Limb (tissue), 2 donors: ENCODE results near the gene ITGA11.

Experiments
- DNase-seq, 2 donors: peaks; one replicate each; pipeline ENCODE4 v3.0.0-alpha.2; 2016; ENCODE audit errors: extremely low spot score in 2 of 2

ITGA11 gene

DNA sequence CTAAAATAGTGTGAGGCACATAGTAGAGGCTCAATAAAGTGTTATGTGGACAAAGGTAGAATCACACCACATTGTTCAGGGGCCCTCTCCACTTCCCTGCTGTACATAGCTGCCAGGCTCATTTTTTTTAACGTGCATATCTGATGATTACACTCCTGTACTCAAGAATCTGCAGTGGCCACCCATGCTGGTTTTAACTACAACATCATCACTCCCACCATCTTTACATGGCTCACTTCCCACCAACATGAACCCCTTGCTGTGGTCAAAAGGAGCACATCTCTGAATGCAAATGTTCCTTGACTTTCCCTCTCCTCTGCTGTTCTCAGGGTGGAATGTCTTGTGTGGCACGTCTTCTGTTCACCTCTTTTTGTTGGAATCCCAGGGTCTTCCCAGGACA is 77.7 kb downstream of the ITGA11 start:
- no peak for DNase-seq

DNA sequence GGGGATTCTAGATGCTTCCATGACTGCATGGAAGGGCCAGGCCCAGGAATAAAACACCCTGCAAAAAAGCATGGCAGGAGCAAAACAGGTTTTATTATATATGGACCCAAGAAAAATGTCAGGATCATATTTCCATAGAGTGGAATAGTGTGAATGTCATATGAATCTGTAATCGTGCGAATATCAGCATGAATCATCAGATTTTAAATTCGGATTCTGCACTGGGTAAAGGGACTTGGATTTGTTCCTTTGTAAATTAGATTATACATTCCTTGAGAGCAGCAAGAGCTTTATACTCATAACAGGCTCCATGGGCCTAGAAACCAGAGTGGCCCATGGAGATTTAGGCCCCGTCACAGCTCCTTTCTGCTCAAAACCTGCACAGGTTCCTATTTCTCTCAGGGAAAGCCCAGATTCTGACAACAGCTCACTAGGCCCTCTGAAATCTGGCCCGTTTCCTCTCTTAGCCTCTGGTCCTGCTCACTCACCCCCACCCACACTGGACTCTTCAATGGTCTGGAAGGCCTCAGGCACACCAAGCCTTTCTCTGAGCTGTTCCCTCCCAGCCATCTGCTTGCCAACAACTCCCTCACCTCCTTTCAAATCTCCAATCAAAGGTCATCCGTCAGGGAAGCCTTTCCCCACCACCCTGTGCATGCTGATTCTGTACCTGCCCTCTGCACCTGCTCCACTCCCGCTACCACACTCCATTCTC is 78.4 kb downstream of the ITGA11 start:
- no peak for DNase-seq

DNA sequence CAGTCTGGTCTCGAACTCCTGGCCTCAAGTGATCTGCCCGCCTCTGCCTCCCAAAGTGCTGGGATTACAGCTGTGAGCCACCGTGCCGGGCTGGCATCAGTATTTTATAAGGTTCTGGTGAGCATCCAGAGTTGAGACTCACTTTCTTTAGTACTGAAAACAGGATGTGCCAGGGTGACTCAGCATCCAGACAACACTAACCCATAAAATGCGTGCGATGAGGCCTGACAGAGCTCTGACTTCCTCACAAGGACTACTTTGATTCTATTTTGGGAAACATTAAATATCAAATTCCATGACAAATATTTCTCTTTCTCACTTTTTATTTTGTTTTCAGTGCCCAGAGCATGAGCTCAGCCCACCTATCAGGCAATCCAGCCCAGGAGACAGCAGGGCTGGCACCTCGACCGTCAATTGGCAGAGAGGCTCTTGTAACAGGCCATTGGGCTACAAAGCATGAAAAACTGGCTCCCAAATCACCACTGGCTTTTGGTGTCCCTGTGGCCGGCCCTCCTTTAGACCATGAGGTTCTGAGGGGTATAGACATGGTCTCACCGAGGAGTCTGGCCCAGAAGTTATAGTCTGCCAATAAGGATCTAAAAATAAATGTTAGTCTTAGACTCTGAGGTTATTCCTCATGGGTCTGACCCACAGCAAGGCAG is 79.4 kb downstream of the ITGA11 start:
- DNase-seq, result no peak

DNA sequence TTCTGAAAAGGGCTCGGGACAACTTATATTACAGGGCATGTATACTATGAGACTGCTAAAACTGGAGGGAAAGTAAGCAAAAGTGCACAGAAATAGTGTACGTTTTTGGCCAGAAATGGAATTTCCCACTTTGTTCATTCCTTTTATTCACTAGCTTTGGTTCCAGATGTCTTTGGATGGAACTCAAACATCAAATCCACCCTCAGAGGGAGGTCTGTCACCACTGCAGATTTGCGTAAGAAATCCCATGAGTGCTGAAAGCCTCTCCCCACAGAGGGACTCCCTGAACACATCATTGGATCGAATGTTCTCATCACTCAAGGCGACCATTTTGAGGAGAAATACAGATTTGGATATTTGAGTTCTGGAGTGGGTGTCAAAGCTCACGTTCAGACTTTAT is 82.8 kb downstream of the ITGA11 start:
- DNase-seq, result peak in 1 of 2 donors; percentile 30

DNA sequence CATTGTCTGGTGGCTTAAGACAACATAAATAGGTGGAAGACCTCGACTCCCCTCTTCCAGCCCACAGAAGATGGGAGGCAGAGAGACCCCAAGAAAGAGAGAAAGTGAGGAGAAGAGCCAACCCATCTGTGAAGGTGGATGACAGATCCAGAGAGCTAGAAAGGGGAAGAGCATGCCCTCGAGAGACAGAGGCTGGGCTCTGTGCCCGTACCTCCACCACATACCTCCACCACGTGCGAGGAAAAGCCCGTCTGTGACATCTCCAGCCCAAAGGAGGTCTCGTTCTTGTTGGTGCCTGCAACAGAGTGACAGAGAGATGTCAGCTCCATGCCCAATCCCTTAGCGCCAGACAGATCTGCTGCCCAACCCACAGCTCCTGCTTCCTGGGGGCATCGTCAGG is 83.4 kb downstream of the ITGA11 start:
- no peak for DNase-seq

DNA sequence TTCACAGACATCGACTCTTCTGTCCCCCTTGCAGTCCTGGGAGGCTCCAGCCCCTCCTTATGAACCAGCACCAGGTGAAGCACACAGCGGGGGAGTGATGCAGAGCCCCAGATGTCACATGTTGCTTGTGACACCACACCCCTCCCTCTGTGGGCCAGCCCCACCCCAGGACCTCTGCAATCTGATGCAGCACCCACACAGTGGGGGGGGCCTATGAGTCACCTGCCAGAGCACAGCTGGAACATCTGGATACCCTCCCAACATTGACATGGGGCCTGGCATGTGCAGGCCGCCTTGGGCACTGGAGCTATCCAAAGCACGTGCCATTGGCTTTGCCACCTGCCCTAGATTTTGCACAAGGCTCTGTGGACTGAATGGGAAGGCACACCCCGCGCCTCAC is 83.9 kb downstream of the ITGA11 start:
- DNase-seq, result no peak

DNA sequence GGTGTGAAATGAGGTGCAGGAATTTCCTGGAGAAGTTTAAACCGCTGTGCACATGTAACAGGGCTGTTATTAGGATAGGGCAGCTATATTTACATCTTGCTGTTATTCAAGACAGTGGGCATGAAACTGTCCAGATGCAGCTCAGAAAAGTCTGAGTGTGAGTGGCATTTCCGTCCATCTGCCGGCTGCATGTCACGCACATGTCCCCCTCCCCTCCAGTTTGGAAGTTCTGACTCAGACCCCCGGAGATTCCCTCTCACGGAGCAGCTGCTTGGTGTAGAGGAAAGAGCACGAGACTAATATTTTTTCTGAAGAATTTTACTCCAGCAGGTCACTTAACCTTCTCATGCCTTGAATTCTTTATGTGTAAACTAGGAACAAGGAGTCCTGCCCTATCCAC is 84.6 kb downstream of the ITGA11 start:
- peak in 1 of 2 donors; percentile 36 for DNase-seq

DNA sequence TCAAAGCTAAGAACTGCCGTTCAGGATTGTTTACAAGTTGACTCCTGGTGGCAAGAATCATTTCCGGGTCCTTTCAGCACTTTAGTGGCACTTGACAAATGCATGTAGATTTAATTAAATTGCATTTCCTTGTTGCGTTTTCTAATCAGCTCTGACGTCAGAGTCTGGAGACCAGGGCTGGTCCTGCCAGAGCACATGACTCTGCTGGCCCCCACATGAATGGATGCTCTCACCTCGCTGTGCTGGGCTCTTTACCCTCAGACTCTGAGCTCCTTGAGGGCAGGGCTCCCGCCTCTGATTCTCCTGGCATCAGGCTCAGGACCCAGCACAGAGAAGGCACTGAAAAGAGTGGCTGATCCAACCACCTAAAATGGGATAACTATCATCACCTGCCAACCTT is 85.0 kb downstream of the ITGA11 start:
- DNase-seq, result no peak

DNA sequence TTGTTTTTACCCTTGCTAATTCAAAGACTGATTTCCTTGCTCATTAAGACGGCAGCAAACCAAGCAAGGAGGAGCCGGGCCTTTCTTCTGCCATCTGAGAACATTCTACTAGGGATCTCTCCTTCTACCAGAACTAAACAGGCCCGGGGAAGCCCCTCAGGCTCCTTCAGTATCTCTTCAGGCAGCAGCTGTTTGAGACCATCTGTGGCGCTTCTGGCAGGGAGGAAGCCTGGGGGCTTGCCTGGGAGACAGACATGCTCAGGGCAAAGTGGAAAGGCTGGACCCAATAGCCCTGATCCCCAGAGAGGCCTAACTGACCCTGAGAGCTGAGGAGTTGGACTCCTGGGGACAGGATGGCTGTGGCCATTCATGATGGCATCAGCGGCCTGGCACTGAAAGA is 86.5 kb downstream of the ITGA11 start:
- DNase-seq, result peak in 1 of 2 donors; percentile 33

DNA sequence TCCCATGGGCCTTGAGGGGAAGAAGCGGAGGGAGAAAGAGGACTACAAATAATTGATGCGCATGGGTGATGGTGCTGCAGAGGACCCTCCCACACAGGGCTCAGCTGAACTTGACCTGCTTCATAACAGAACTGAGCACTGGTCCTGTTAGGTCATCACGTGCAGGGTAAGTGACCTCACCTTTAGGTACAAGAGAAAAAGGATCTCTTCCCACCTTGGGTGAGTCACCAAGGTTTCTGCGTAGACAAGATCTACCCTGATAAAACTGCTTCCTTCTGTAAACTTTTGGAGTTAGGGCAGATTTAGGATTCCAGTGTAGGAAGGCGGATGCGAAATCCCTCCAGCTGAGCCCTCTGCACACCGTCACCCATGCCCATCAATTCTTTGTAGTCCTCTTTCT is 87.4 kb downstream of the ITGA11 start:
- DNase-seq, result no peak

DNA sequence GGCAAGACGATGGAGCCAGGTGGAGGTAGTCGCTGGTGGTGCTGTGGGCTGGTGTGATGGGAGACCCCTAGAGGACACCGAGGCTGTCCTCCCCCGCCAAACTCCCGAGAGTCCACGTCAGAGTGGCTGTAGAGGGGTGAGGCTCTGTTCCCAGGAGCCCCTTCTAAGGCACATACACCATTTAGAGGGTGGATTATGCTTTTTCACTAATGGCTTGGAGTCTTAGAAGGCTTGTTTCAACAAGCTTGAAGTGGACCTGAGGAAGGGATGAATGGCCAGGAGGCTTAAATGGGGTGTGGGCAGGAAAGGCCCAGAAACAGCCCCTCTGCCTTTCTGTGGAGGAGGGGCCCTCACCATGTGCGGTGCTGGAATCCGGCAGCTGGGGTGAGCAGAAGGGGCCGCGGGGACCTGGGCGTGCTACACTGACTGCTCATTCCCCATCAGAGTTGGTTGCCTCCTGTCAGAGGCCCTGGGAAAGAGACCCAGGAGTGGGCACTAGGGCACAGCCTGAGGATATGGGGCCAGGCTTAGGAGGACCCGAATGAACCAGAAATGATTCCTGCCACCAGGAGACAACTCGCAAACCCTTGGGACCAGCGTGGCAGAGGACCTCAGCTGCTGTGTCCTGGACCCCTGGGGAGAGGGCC is 88.3 kb downstream of the ITGA11 start:
- DNase-seq, result no peak

DNA sequence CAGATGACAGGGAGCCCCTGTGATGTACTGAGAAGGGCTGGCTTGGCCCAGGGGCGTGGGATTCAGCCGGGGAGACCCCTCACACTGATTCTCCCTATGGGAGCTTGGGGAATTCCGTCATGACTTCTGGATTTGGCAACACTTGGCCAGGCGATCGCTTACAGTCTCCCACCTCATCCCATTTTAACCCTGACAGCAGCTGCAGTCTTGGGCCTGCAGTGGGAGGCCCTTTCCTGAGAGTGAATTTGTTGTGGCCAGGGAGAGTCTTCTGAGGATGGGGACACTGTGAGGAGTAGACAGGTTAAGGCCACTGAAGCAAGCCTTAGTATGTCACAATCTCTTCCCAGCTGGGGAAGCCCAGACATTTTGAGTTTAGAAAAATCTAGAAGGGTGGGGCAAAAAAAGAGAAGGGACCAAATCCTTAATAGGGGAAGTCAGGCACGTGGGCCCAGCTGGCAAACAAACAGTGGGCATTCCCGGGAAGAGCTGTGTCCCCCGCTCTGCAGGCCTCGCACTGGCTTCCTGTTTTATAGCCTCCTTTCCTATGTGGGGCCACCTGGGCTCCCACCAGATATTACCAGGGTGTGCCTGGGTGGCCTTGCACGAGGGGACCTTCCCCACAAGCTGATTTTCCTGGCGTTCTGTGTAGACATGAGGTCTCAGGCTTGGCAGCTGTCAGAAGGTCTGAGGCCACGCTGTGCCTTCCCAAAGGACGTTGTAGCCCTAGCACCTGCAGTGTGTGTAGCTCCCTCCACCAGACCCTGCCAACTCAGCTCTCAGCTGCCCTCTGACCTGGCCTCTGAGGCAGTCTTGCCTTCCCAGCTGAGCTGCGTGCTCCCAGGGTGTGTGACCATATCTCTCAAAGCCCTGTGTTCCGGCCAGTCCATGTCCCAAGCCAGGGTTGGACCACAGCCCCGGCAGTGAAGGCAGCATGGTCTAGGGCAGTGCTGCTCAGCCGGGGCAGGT is 89.9 kb downstream of the ITGA11 start:
- DNase-seq, result peak in 1 of 2 donors; percentile 24

DNA sequence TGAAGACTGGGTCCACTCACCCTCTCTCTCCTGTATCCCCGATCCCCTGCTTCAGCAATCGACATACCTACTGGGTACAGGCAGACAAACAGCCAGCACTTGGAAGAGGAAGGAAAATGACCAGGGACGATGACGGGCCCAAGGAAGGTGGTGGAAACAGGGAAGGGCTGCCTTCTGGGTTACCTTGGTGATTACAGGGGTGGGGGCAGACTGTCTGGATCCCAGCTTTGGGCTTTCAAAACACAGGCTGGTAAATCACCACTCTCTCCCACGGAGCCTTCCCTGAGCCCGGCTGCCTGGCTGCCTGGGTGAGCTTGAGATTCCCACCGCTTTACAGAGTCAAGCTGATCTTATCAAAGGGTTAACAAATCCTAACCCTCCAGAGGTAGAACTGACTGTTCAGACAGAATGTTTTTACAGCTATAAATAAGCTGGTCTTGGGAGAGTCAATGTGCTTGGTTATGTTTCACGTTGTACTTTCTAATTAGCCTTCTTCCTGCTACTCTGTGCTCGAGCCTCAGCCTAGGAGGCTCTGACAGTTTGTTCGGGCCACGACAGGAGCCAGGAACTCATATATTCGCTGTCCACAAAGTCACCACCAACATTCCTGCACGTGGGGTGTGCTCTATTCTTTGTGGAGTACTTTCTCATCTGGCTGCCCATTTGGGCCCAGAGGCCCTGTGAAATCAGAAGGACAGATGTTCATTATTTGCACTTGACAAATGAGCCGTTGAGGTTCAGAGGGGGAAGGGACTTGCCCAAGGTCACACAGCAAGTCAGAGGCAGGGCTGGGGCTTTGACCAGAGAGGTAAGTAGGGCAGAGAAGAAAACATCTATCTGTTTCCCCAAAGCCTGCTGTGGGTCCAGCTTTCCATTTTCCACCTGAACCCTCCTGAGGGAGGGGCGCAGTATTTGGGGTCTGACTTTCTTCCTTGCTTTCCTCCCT is 91.0 kb downstream of the ITGA11 start:
- DNase-seq, result peak in 1 of 2 donors; percentile 11

DNA sequence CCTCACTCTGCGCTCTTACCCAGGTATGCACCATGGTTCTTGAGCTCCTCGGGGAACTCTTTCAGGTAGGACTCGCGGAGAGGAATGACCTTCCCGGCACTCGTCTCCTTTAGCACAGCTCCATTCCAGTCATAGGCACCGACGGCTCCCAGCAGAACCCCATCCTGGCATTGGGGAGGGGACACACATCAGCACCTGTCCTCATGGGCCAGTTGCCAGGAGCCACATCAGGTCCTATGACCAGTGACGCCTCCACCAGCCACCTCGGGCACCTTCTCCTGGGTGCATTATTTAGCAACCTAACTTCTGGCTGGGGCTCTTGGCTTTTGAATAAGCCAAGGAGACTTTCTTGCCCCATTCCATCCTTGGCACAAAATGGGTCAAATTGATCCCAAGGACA is 92.5 kb downstream of the ITGA11 start:
- no peak for DNase-seq

DNA sequence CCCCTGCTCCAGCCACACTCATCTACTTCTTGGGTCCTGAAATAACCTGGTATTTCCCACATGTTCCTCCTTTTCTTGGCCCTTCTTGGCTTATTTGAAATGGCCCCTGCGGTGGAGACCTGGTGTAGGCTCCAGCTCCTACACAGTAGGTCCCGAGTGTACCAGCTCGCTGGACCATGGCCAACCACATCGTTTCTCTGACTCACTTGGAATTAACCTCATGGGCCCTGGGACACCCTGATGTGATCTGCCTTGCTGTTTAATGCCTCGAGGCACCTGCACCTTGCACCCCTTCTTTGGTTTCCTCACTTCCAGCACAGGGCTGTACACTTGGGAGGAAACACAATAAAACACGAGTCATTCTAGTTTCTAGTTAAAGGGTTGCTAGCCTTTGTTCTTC is 94.1 kb downstream of the ITGA11 start:
- DNase-seq, result no peak

DNA sequence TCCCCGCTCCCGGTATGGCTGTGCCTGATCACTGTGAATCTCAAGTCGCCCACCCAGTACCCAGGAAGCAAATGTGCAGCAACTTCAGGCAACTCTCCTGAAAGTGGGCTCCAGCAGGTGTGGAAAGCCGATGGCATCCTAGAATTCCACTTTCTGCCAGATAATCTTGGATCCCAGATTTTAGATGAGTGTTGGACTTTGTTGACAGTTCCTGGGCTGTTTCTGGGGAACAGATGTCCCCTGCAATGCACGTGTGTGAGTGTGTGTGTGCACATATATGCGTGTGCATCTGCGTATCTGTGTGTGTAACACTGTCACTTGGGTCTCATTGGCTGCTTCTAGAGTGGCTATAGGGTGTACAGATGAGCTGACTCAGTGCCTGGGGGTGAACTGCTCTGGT is 95.4 kb downstream of the ITGA11 start:
- DNase-seq, result no peak

DNA sequence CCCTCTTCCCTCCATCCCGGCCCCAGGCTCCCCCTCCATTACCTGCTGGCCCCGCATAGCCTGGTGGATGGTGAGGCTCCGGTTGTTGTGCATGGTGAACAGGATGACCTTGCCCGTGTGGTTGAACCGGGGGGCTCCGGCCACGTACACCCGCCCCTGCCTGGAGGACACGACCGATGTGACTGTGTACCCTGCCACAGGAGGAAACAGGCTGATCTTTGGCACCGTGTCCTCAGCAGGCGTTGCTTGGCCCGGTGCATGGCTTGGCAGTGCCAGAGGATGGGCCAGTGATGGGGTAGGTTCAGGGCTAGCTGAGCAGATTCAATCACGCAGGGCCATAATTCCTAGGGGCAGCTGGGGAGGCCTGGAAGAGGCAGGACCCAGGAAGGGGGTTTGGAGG is 96.3 kb downstream of the ITGA11 start:
- no peak for DNase-seq

DNA sequence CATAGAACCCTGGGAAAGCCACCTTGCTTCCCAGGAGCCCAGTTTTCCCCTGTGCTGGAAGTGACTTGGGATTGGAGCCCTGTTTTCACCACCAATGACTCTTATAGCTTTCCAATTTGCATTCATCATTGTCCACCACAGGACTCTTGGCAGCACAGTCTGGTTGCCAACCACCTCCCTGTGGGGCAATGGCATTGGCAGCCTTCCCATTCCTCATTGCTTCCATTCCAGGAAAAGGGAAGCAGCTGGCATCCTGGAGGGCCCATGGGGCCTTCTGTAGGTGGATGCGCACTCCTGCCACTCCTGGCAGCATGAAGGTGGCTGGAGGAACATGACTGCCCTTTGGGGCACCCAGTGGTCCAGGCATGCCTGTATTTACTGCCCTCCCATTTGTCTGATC is 96.7 kb downstream of the ITGA11 start:
- DNase-seq, result peak in 1 of 2 donors; percentile 64

DNA sequence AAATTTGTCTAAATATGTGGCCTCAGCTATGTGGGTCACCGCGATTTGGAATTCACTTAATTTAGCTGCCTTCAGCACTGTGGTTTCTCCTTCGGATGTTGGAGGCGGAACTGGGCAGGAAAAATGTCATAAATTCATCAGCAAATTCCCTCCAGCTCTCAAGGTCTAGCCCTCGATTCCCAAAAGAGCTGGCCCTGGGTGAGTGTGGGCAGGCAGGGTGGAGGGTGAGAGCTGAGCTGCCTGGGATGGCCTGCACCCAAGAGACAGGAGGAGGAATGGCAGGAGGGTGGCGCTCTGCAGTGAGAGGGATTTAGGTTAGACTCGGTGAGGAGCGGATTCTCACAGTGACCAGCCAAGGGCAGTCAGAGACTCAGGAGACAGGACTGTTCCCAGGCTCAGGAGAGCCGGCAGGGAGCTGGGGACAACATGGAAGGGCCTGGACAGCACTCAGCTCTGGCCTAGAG is 97.3 kb downstream of the ITGA11 start:
- no peak for DNase-seq

DNA sequence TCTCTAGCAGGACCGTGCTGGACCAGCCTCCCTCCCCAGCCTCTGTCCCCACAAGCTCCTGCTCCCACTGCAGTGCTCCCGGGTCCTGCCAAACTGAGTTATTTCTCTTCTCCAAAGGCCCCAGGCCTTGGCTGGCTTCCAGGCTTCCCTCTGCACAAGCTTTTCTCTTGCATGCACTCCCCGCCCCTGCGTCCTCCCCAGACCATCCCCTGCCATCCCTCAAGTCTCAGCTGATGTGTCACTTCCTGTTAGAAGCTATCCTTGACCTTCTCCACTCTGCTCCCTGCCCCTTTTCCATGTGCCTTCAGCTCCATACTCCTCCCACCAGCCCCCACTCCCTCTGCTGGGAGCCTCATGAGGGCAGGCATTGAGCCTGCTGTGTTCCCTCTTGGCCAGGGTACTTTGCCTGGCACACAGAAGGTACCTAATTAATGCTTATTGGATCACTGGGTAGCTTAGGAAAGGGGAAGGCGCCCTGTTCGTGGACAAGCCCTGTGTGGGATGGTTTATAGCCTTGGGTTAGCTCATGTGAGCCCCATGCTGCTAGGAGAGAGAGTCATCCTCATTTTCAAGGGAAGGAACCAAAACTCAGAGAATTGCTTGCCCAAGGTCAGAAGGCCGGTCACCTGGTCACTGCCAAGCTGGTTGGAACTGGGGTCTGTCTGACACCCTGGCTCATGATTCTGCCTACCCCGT is 98.0 kb downstream of the ITGA11 start:
- DNase-seq, result no peak
